Endothelial cell of umbilical vein (primary cell): ENCODE results near the gene PIWIL4. TPM values are rescaled to one million over a fixed set of nuclear protein-coding genes. Genes with fewer than 3 reads are reported as not detected.
"Not testable (repeated sequence)": the region's sequence is repeated elsewhere in the genome, so short reads cannot be mapped to it uniquely, and the experiment has no call there.

Source experiments
- BruUV-seq: library from RNA; stranded (reverse); fragments of 400-500 nt; replicated peaks from 2 replicates; lab custom pipeline; 2021; lab: Mats Ljungman, UMichigan
- CTCF ChIA-PET: fragments of 300-600, 350-600 bp; sonication (Branson Sonifier 250); formaldehyde crosslinking; loops from one replicate; lab custom pipeline; 2021; ENCODE audit warnings: antibody characterized with exemption, inconsistent platforms; lab: Charles Lee
- POLR2A ChIA-PET: fragments of 300-600, 350-600 bp; sonication (Branson Sonifier 250); formaldehyde crosslinking; loops from one replicate; lab custom pipeline; 2021; ENCODE audit warnings: antibody characterized with exemption, inconsistent platforms; lab: Charles Lee
- DNase-seq: peaks from one replicate; pipeline ENCODE4 v3.0.0-alpha.2; 2011; ENCODE audit warnings: low read depth, low spot score
- FAIRE-seq: peaks from 2 replicates; lab custom pipeline; 2011; peaks lifted over from hg19 to GRCh38; lab: Jason Lieb, UNC
- H2AFZ ChIP-seq: 2 replicates; pipeline ENCODE4 v1.6.0; 2012; ENCODE audit warnings: low read depth, low read length, control low read depth, inconsistent platforms
- H3K27ac ChIP-seq: 2 replicates; pipeline ENCODE4 v1.5.1; 2011; ENCODE audit warnings: low read depth, mild to moderate bottlenecking, control low read depth, low read length, moderate library complexity; ENCODE audit not compliant: insufficient read depth
- H3K27me3 ChIP-seq, 2 experiments: 2 replicates each; pipeline versions ENCODE4 v1.6.0 to v1.6.1; 2011; ENCODE audit warnings: low read length in 2 of 2, mixed read lengths in 1 of 2; ENCODE audit not compliant: control insufficient read depth in 2 of 2, insufficient read depth in 2 of 2
- H3K36me3 ChIP-seq, 2 experiments: 2 replicates in 1 of 2; 3 replicates in 1 of 2; pipeline ENCODE4 v1.5.1; 2011; ENCODE audit warnings: low read length in 2 of 2, mild to moderate bottlenecking in 1 of 2, moderate library complexity in 1 of 2; ENCODE audit not compliant: control insufficient read depth in 2 of 2, insufficient read depth in 2 of 2; ENCODE audit errors: extremely low read depth in 1 of 2
- H3K4me1 ChIP-seq: 3 replicates; pipeline ENCODE4 v1.5.1; 2011; ENCODE audit warnings: mild to moderate bottlenecking, low read length; ENCODE audit not compliant: control insufficient read depth, insufficient read depth; ENCODE audit errors: extremely low read depth
- H3K4me2 ChIP-seq: 2 replicates; pipeline ENCODE4 v1.6.1; 2011; ENCODE audit warnings: low read length, control low read depth, mixed read lengths; ENCODE audit not compliant: insufficient read depth
- H3K4me3 ChIP-seq, 3 experiments: fragments of 200-600 bp in 1 of 3; sonication (generic), shearing (Covaris generic) in 1 of 3; replicated peaks in 1 of 3; 2 replicates each; pipeline ENCODE4 v1.5.1; 2011 to 2016; ENCODE audit warnings: control low read depth in 3 of 3, low read length in 3 of 3, mild to moderate bottlenecking in 2 of 3, inconsistent platforms in 1 of 3, low read depth in 1 of 3, moderate library complexity in 1 of 3; ENCODE audit not compliant: insufficient read depth in 1 of 3
- H3K79me2 ChIP-seq: 2 replicates; pipeline ENCODE4 v1.6.0; 2012; ENCODE audit warnings: low read length, inconsistent platforms; ENCODE audit not compliant: control insufficient read depth, insufficient read depth
- H3K9ac ChIP-seq: replicated peaks from 2 replicates; pipeline ENCODE3; 2011; ENCODE audit warnings: low read length, control low read depth; ENCODE audit not compliant: insufficient read depth; ENCODE audit errors: extremely low read depth
- H3K9me1 ChIP-seq: replicated peaks from 3 replicates; pipeline ENCODE4 v1.6.0; 2011; ENCODE audit warnings: mild to moderate bottlenecking, low read length; ENCODE audit not compliant: control insufficient read depth, insufficient read depth; ENCODE audit errors: extremely low read depth
- H3K9me3 ChIP-seq: replicated peaks from 2 replicates; pipeline ENCODE4 v1.5.1; 2012; ENCODE audit warnings: low read length, inconsistent platforms; ENCODE audit not compliant: control insufficient read depth, insufficient read depth
- H4K20me1 ChIP-seq: replicated peaks from 2 replicates; pipeline ENCODE3; 2011; ENCODE audit warnings: mild to moderate bottlenecking, low read length; ENCODE audit not compliant: control insufficient read depth, insufficient read depth; ENCODE audit errors: extremely low read depth
- EZH2 ChIP-seq: IDR thresholded peaks from 2 replicates; pipeline ENCODE4 v1.6.1; 2012; ENCODE audit warnings: borderline replicate concordance, low read depth, mild to moderate bottlenecking, moderate library complexity, low read length, inconsistent platforms; ENCODE audit not compliant: severe bottlenecking
- FOS ChIP-seq: IDR thresholded peaks from 2 replicates; pipeline ENCODE4 v1.6.1; 2011; ENCODE audit warnings: mild to moderate bottlenecking, low read length, moderate library complexity, borderline replicate concordance; ENCODE audit not compliant: insufficient read depth
- POLR2A ChIP-seq: IDR thresholded peaks from 2 replicates; pipeline ENCODE4 v1.6.1; 2012; ENCODE audit warnings: low read depth, mild to moderate bottlenecking, control low read depth, low read length
- dilution Hi-C: fragments of 300-500 bp; cut with MboI; formaldehyde crosslinking; loops from one replicate; pipeline ENCODE4 v1.15.0; 2019; ENCODE audit warnings: low sequenced_read_pairs; ENCODE audit not compliant: extremely low pct_ligation_motif_present
- intact Hi-C: fragments of 100-400 bp; cut with micrococcal nuclease; formaldehyde crosslinking; loops from one replicate; pipeline ENCODE4 v1.10.0; 2022
- polyA plus RNA-seq, 4 experiments: library from polyadenylated mRNA; depleted of rRNA in 3 of 4; stranded (reverse) in 3 of 4; unstranded in 1 of 4; fragments of >200 nt; gene quantifications; 2 replicates each; pipeline versions ENCODE4 v1.2.1 to v1.2.3, GENCODE V29; 2011 to 2012; ENCODE audit warnings: missing spikeins in 1 of 4
- total RNA-seq: library from RNA; stranded (reverse); gene quantifications from 2 replicates; pipeline ENCODE4 v1.2.3, GENCODE V29; 2021
- TF ChIP-seq, protein P1 (sequence below), 2 donors: IDR thresholded peaks; 1 replicate in 1 of 2; 2 replicates in 1 of 2; pipeline ENCODE4 v1.5.1; 2011; ENCODE audit warnings: low read length in 2 of 2, mild to moderate bottlenecking in 2 of 2, moderate library complexity in 2 of 2, control low read depth in 1 of 2, inconsistent platforms in 1 of 2, low read depth in 1 of 2; ENCODE audit not compliant: insufficient read depth in 1 of 2; ENCODE audit errors: extremely low read depth in 1 of 2

PIWIL4 gene
- total and polyA plus RNA-seq, 2 donors (not counting 3 experiments of a cell fraction or from before 2014, with no cell fraction given) = 0.55 to 0.64 TPM

DNA sequence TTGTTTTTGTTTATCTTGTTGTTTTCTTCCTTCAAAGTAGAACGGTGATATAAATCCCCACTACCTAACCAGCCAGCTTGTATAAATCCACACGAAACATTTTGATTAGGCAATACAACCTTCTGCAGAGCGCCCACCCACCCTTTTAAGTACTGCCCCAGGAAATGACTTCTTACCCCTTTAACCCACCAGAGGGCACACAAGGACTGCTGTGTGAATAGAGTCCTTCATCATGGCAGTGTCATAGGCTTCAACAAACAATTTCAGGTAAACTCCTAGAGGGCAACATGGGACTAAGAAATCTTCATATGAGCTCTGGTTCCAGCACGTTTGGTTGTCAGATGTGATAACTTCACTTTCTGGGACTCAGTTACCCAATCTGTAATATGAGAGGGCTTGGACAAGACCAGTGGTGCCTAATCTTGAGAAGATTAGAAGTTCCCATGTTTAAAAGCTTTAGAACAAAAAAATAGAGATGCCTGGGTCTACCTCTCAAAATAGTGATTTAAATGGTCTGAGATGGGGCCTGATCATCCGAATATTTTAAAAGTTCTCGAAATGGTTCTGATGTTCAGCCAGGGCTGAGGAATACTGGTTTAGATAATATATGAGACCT lies 56.1 kb downstream of the PIWIL4 start:
- Histone ChIP-seq H3K27me3 (no peaks in the 10 kb centered on the region), H2AFZ (no peak overlapping the region), H3K36me3 (no peaks in the 10 kb centered on the region), H4K20me1 (no peaks in the 10 kb centered on the region), H3K9me3 (peaks cover 2% of the 10 kb centered on the region), H3K79me2 (no peaks in the 10 kb centered on the region), H3K9ac (peak overlapping the region; percentile 3), H3K9me1 (no peaks in the 10 kb centered on the region), H3K27ac (no peak overlapping the region), H3K4me1 (no peaks in the 10 kb centered on the region), H3K4me3 (no peak overlapping the region), H3K4me2 (no peak overlapping the region)
- ChIA-PET POLR2A (no interaction called here), CTCF (interaction anchor here (0.6 to 7.1 kb wide), 64 partner anchors 9 to 1803 kb away, joined by 3 to 83 read pairs (median 5); partner anchors contain the start of genes AMOTL1, CWC15, KDM4D and SRSF8)
- intact Hi-C loops = loop anchor here (1.0 kb wide), 12 partner anchors 119 to 1803 kb away; partner anchors contain the start of gene AMOTL1
- peak; percentile 89 for DNase-seq
- FAIRE-seq = peak; percentile 77
- dilution Hi-C loops = no loop called here
- BruUV-seq = no TSS peak
- TF ChIP-seq, protein P1, sequence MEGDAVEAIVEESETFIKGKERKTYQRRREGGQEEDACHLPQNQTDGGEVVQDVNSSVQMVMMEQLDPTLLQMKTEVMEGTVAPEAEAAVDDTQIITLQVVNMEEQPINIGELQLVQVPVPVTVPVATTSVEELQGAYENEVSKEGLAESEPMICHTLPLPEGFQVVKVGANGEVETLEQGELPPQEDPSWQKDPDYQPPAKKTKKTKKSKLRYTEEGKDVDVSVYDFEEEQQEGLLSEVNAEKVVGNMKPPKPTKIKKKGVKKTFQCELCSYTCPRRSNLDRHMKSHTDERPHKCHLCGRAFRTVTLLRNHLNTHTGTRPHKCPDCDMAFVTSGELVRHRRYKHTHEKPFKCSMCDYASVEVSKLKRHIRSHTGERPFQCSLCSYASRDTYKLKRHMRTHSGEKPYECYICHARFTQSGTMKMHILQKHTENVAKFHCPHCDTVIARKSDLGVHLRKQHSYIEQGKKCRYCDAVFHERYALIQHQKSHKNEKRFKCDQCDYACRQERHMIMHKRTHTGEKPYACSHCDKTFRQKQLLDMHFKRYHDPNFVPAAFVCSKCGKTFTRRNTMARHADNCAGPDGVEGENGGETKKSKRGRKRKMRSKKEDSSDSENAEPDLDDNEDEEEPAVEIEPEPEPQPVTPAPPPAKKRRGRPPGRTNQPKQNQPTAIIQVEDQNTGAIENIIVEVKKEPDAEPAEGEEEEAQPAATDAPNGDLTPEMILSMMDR (IDR thresholded peaks at IDR 0.05; ENCODE audit: extremely low read depth in 1 of 2, insufficient read depth in 1 of 2, low read depth in 1 of 2, low read length in 2 of 2) = peak; percentile 58 to 72
- TF ChIP-seq POLR2A = no peak
- no peak for TF ChIP-seq EZH2
- TF ChIP-seq FOS = no peak

- H3K79me2 ChIP-seq, H3K27ac ChIP-seq, FAIRE-seq, H3K4me3 ChIP-seq, H2AFZ ChIP-seq, H3K27me3 ChIP-seq, BruUV-seq, POLR2A ChIA-PET, H3K9me3 ChIP-seq, H3K4me2 ChIP-seq, H3K36me3 ChIP-seq, dilution Hi-C loops, DNase-seq, intact Hi-C loops, H3K4me1 ChIP-seq, H3K9me1 ChIP-seq, H4K20me1 ChIP-seq, H3K9ac ChIP-seq: not testable (repeated sequence)
- CTCF ChIA-PET = interaction anchor here (3.2 to 7.1 kb wide), 2 partner anchors 137 to 343 kb away, joined by 56 to 83 read pairs; no protein-coding TSS in a partner anchor
Observed at GRCh38 chr11:94625422-94625821, 58.3 kb downstream of the PIWIL4 start.

DNA sequence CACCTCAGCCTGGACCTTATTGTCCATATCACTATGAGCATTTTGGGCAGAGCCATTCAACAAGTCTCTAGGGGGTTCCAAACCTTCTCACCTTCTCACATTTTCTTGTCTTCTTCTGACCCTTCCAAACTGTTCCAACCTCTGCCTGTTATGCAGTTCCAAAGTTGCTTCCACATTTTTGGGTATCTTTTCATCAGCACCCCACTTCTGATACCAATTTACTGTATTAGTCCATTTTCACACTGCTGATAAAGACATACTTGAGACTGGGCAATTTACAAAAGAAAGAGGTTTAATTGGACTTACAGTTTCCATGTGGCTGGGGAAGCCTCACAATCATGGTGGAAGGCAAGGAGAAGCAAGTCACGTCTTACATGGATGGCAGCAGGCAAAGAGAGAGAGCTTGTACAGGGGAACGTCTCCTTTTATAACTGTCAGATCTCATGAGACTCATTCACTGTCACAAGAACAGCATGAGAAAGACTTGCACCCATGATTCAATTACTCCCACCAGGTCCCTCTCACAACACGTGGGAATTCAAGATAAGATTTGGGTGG lies 59.9 kb downstream of the PIWIL4 start:
- H3K27me3 ChIP-seq, intact Hi-C loops, H3K27ac ChIP-seq, H2AFZ ChIP-seq, dilution Hi-C loops, FAIRE-seq, H3K9ac ChIP-seq, H3K9me3 ChIP-seq, H3K4me2 ChIP-seq, H3K9me1 ChIP-seq, H3K4me1 ChIP-seq, DNase-seq, H3K79me2 ChIP-seq, H3K36me3 ChIP-seq, H4K20me1 ChIP-seq, H3K4me3 ChIP-seq, BruUV-seq, POLR2A ChIA-PET: not testable (repeated sequence)
- CTCF ChIA-PET = interaction anchor here (7.1 kb wide), 1 partner anchor 136 kb away, joined by 83 read pairs; no protein-coding TSS in a partner anchor
